IMR-90 (cell line): ENCODE measurements around the gene MAPRE2. TPM values are rescaled to one million over a fixed set of nuclear protein-coding genes. Genes with fewer than 3 reads are reported as not detected.

Experiments used
- ATAC-seq: fragments of 200-7000 bp; cut with Tn5 transposase; 2 replicates; pipeline ENCODE4 v1.9.1; 2020; ENCODE audit warnings: low read depth, mild to moderate bottlenecking, moderate library complexity
- BruUV-seq: library from RNA; stranded (reverse); fragments of 400-500 nt; replicated peaks from 2 replicates; lab custom pipeline; 2021; lab: Mats Ljungman, UMichigan
- CTCF ChIA-PET: fragments of 300-600 bp; formaldehyde crosslinking; extraction: SDS; loops from one replicate; lab custom pipeline; 2021; ENCODE audit warnings: antibody characterized with exemption; lab: Yijun Ruan, JAX
- POLR2A ChIA-PET: fragments of 300-600 bp; sonication (Branson Sonifier 250); formaldehyde crosslinking; loops from one replicate; lab custom pipeline; 2022; ENCODE audit warnings: antibody characterized with exemption; ENCODE audit not compliant: unreplicated experiment; lab: Charles Lee
- DNase-seq: peaks from one replicate; pipeline ENCODE4 v3.0.0; 2013
- H2AFZ ChIP-seq: replicated peaks from 2 replicates; pipeline ENCODE3; 2013; ENCODE audit warnings: low read length, mild to moderate bottlenecking; ENCODE audit not compliant: poor library complexity
- H2AK5ac ChIP-seq: 2 replicates; pipeline ENCODE4 v1.6.1; 2013; ENCODE audit warnings: low read depth, low read length, inconsistent platforms
- H2AK9ac ChIP-seq: replicated peaks from 2 replicates; pipeline ENCODE3; 2013; ENCODE audit warnings: mild to moderate bottlenecking, low read depth, low read length, moderate library complexity; ENCODE audit not compliant: poor library complexity
- H2BK120ac ChIP-seq: 2 replicates; pipeline ENCODE4 v1.6.1; 2013; ENCODE audit warnings: low read depth, low read length, inconsistent platforms
- H2BK15ac ChIP-seq: 3 replicates; pipeline ENCODE4 v1.6.1; 2013; ENCODE audit warnings: low read depth, low read length, inconsistent platforms
- H2BK20ac ChIP-seq: 2 replicates; pipeline ENCODE4 v1.6.1; 2013; ENCODE audit warnings: low read depth, mild to moderate bottlenecking, inconsistent platforms, low read length, moderate library complexity
- H2BK5ac ChIP-seq: 2 replicates; pipeline ENCODE4 v1.6.1; 2013; ENCODE audit warnings: mild to moderate bottlenecking, low read depth, low read length, inconsistent platforms; ENCODE audit not compliant: poor library complexity, severe bottlenecking
- H3K14ac ChIP-seq: replicated peaks from 2 replicates; pipeline ENCODE4 v1.6.1; 2013; ENCODE audit warnings: low read depth, low read length, inconsistent platforms
- H3K18ac ChIP-seq: 2 replicates; pipeline ENCODE4 v1.6.1; 2013; ENCODE audit warnings: low read depth, low read length, control low read depth
- H3K23ac ChIP-seq: 2 replicates; pipeline ENCODE4 v1.6.1; 2013; ENCODE audit warnings: low read depth, low read length, inconsistent platforms
- H3K27ac ChIP-seq: 2 replicates; pipeline ENCODE4 v1.5.1; 2013; ENCODE audit warnings: mild to moderate bottlenecking, control low read depth, low read length; ENCODE audit not compliant: insufficient read depth
- H3K27me3 ChIP-seq: 2 replicates; pipeline ENCODE4 v1.6.1; 2013; ENCODE audit warnings: low read length; ENCODE audit not compliant: control insufficient read depth, insufficient read depth
- H3K36me3 ChIP-seq: 2 replicates; pipeline ENCODE4 v1.6.1; 2013; ENCODE audit warnings: low read length, mixed read lengths; ENCODE audit not compliant: control insufficient read depth, insufficient read depth
- H3K4ac ChIP-seq: 2 replicates; pipeline ENCODE4 v1.6.1; 2013; ENCODE audit warnings: low read depth, low read length, inconsistent platforms
- H3K4me1 ChIP-seq: 2 replicates; pipeline ENCODE4 v1.6.1; 2013; ENCODE audit warnings: low read length, mixed read lengths; ENCODE audit not compliant: control insufficient read depth, insufficient read depth
- H3K4me2 ChIP-seq: 2 replicates; pipeline ENCODE4 v1.6.1; 2013; ENCODE audit warnings: low read depth, mild to moderate bottlenecking, control low read depth, low read length, moderate library complexity
- H3K4me3 ChIP-seq: 2 replicates; pipeline ENCODE4 v1.5.1; 2013; ENCODE audit warnings: low read depth, mild to moderate bottlenecking, control low read depth, low read length, moderate library complexity; ENCODE audit not compliant: insufficient read depth
- H3K56ac ChIP-seq: 2 replicates; pipeline ENCODE4 v1.6.1; 2013; ENCODE audit warnings: low read length, inconsistent platforms; ENCODE audit not compliant: insufficient read depth; ENCODE audit errors: extremely low read depth
- H3K79me1 ChIP-seq, 2 experiments: 2 replicates each; pipeline ENCODE4 v1.6.1; 2013; ENCODE audit warnings: low read length in 2 of 2, inconsistent platforms in 1 of 2, low read depth in 1 of 2
- H3K9ac ChIP-seq: 2 replicates; pipeline ENCODE4 v1.6.1; 2013; ENCODE audit warnings: low read depth, low read length, control low read depth
- H3K9me1 ChIP-seq: 2 replicates; pipeline ENCODE4 v1.6.1; 2013; ENCODE audit warnings: low read length, inconsistent platforms; ENCODE audit not compliant: insufficient read depth
- H3K9me3 ChIP-seq: 2 replicates; pipeline ENCODE4 v1.6.1; 2013; ENCODE audit warnings: low read length; ENCODE audit not compliant: control insufficient read depth, insufficient read depth
- H4K20me1 ChIP-seq: 2 replicates; pipeline ENCODE4 v1.6.1; 2013; ENCODE audit warnings: low read length, inconsistent platforms; ENCODE audit not compliant: insufficient read depth
- H4K5ac ChIP-seq: 2 replicates; pipeline ENCODE4 v1.6.1; 2013; ENCODE audit warnings: mild to moderate bottlenecking, low read depth, low read length, control low read depth
- H4K8ac ChIP-seq, 2 experiments: 2 replicates each; pipeline ENCODE4 v1.6.1; 2013; ENCODE audit warnings: low read depth in 2 of 2, low read length in 2 of 2, control low read depth in 1 of 2, inconsistent platforms in 1 of 2
- H4K91ac ChIP-seq: 2 replicates; pipeline ENCODE4 v1.6.1; 2013; ENCODE audit warnings: low read depth, low read length, inconsistent platforms; ENCODE audit not compliant: insufficient read depth
- BHLHE40 ChIP-seq: fragments of 150-350 bp; IDR thresholded peaks from 2 replicates; pipeline ENCODE4 v1.6.1; 2016; ENCODE audit warnings: mild to moderate bottlenecking, low read depth, low read length
- CEBPB ChIP-seq: IDR thresholded peaks from 2 replicates; pipeline ENCODE4 v1.6.1; 2012; ENCODE audit warnings: low read depth, low read length, improper control_type of control experiment
- CHD1 ChIP-seq: IDR thresholded peaks from 2 replicates; pipeline ENCODE4 v1.6.1; 2012; ENCODE audit warnings: low read depth, low read length, improper control_type of control experiment
- FOS ChIP-seq: fragments of 150-350 bp; IDR thresholded peaks from 2 replicates; pipeline ENCODE4 v1.6.1; 2016; ENCODE audit warnings: low read depth, low read length
- MAFK ChIP-seq: IDR thresholded peaks from 2 replicates; pipeline ENCODE4 v1.6.1; 2012; ENCODE audit warnings: low read depth, low read length, improper control_type of control experiment
- MAZ ChIP-seq: IDR thresholded peaks from 2 replicates; pipeline ENCODE4 v1.6.1; 2012; ENCODE audit warnings: low read depth, mild to moderate bottlenecking, low read length, improper control_type of control experiment, moderate library complexity, borderline replicate concordance
- MXI1 ChIP-seq: IDR thresholded peaks from 2 replicates; pipeline ENCODE4 v1.6.1; 2012; ENCODE audit warnings: low read depth, mild to moderate bottlenecking, low read length, moderate library complexity, borderline replicate concordance
- NFE2L2 ChIP-seq: fragments of 150-350 bp; IDR thresholded peaks from 2 replicates; pipeline ENCODE4 v1.6.1; 2016; ENCODE audit warnings: low read depth, mild to moderate bottlenecking, low read length
- POLR2A ChIP-seq: IDR thresholded peaks from 2 replicates; pipeline ENCODE4 v1.6.1; 2012; ENCODE audit warnings: mild to moderate bottlenecking, low read depth, low read length
- RAD21 ChIP-seq: IDR thresholded peaks from 2 replicates; pipeline ENCODE4 v1.6.1; 2012; ENCODE audit warnings: low read length, improper control_type of control experiment
- RCOR1 ChIP-seq: IDR thresholded peaks from 2 replicates; pipeline ENCODE4 v1.6.1; 2012; ENCODE audit warnings: mild to moderate bottlenecking, low read length, improper control_type of control experiment; ENCODE audit not compliant: insufficient replicate concordance
- RFX5 ChIP-seq: IDR thresholded peaks from 2 replicates; pipeline ENCODE4 v1.8.0; 2012; ENCODE audit warnings: low read depth, mild to moderate bottlenecking, low read length, moderate library complexity
- SMC3 ChIP-seq: fragments of 150-350 bp; IDR thresholded peaks from 2 replicates; pipeline ENCODE4 v1.6.1; 2016; ENCODE audit warnings: low read depth, mild to moderate bottlenecking, antibody characterized with exemption, low read length, moderate library complexity
- WGBS, 2 experiments: methylation state at CpG; one replicate each; pipeline versions ENCODE4 v1.1.5 to v1.1.7; 2013; ENCODE audit warnings: missing lambda C conversion rate in 2 of 2; ENCODE audit not compliant: insufficient read length in 1 of 2; ENCODE audit errors: extremely low coverage in 2 of 2; 5-methylcytosine and 5-hydroxymethylcytosine counted together
- dilution Hi-C: fragments of 300-500 bp; cut with HindIII; formaldehyde crosslinking; loops from one replicate; pipeline ENCODE4 v1.14.3; 2018; ENCODE audit warnings: low sequenced_read_pairs; ENCODE audit not compliant: unreplicated experiment
- in situ Hi-C: fragments of 300-500 bp; cut with MboI; formaldehyde crosslinking; loops from 3 replicates; pipeline ENCODE4 v1.14.3; 2019; ENCODE audit warnings: low sequenced_read_pairs, inconsistent platforms, mixed read lengths
- intact Hi-C: fragments of 100-400 bp; cut with micrococcal nuclease; formaldehyde crosslinking; loops from 2 replicates; pipeline ENCODE4 v1.10.0; 2022
- polyA plus RNA-seq, 3 experiments: library from polyadenylated mRNA; depleted of rRNA; stranded (reverse); fragments of >200 nt; gene quantifications; 2 replicates each; pipeline ENCODE4 v1.2.3, GENCODE V29; 2012; ENCODE audit warnings: low replicate concordance in 1 of 3
- total RNA-seq: library from RNA; depleted of rRNA; stranded (reverse); fragments of >200 nt; gene quantifications from 2 replicates; pipeline ENCODE4 v1.2.3, GENCODE V29; 2012
- TF ChIP-seq, protein P1 (sequence below): fragments of 150-350 bp; IDR thresholded peaks from 2 replicates; pipeline ENCODE4 v1.6.1; 2017; ENCODE audit warnings: mild to moderate bottlenecking, antibody characterized with exemption, low read length, low read depth
- TF ChIP-seq, protein P2 (sequence below): fragments of 150-350 bp; IDR thresholded peaks from 2 replicates; pipeline ENCODE4 v1.6.1; 2016; ENCODE audit warnings: low read depth, mild to moderate bottlenecking, low read length, moderate library complexity, borderline replicate concordance
- TF ChIP-seq, protein P3 (sequence below): conservative IDR thresholded peaks from 2 replicates; pipeline ENCODE4 v1.5.1; 2012; ENCODE audit warnings: mild to moderate bottlenecking, low read depth, low read length, improper control_type of control experiment

The MAPRE2 gene
- total and polyA plus RNA-seq, 2 of the 4 experiments (the other 2 are of a cell fraction): 19.6 to 23.8 TPM

DNA sequence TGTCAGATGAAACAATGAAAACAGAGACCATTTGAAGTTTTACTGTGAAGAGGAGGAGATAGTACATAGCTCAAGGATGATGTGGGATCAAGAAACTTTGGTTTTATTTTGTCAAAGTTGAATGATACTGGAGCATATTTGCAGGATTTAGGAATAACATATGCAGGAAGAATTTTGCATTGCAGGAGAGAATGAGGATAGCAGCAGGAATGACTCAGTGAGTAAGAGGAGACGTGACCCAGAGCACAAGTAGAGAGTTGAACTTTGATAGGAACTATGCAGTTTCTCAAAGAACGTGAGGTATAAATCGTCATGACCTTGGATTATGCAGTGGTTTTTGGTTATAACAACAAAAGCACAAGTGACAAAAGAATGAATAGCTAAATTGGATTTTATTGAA, 47.7 kb downstream of the MAPRE2 start:
- H3K9me1 ChIP-seq: no peaks in the 10 kb centered on the region
- no peak overlapping the region for H4K91ac ChIP-seq
- no peak overlapping the region for H2AK5ac ChIP-seq
- TF ChIP-seq NFE2L2 (no peak), SMC3 (no peak), MXI1 (no peak), MAFK (no peak), CHD1 (no peak), MAZ (no peak), RAD21 (no peak), FOS (no peak), CEBPB (no peak), RCOR1 (no peak), POLR2A (no peak), RFX5 (no peak), BHLHE40 (no peak)
- TF ChIP-seq, protein P1, sequence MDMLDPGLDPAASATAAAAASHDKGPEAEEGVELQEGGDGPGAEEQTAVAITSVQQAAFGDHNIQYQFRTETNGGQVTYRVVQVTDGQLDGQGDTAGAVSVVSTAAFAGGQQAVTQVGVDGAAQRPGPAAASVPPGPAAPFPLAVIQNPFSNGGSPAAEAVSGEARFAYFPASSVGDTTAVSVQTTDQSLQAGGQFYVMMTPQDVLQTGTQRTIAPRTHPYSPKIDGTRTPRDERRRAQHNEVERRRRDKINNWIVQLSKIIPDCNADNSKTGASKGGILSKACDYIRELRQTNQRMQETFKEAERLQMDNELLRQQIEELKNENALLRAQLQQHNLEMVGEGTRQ: no peak
- TF ChIP-seq, protein P2, sequence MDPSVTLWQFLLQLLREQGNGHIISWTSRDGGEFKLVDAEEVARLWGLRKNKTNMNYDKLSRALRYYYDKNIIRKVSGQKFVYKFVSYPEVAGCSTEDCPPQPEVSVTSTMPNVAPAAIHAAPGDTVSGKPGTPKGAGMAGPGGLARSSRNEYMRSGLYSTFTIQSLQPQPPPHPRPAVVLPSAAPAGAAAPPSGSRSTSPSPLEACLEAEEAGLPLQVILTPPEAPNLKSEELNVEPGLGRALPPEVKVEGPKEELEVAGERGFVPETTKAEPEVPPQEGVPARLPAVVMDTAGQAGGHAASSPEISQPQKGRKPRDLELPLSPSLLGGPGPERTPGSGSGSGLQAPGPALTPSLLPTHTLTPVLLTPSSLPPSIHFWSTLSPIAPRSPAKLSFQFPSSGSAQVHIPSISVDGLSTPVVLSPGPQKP: no peak
- TF ChIP-seq, protein P3, sequence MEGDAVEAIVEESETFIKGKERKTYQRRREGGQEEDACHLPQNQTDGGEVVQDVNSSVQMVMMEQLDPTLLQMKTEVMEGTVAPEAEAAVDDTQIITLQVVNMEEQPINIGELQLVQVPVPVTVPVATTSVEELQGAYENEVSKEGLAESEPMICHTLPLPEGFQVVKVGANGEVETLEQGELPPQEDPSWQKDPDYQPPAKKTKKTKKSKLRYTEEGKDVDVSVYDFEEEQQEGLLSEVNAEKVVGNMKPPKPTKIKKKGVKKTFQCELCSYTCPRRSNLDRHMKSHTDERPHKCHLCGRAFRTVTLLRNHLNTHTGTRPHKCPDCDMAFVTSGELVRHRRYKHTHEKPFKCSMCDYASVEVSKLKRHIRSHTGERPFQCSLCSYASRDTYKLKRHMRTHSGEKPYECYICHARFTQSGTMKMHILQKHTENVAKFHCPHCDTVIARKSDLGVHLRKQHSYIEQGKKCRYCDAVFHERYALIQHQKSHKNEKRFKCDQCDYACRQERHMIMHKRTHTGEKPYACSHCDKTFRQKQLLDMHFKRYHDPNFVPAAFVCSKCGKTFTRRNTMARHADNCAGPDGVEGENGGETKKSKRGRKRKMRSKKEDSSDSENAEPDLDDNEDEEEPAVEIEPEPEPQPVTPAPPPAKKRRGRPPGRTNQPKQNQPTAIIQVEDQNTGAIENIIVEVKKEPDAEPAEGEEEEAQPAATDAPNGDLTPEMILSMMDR: no peak
- ChIA-PET CTCF (no interaction called here), POLR2A (no interaction called here)
- no peak overlapping the region for H3K56ac ChIP-seq
- no peaks in the 10 kb centered on the region for H4K20me1 ChIP-seq
- no peaks in the 10 kb centered on the region for H3K36me3 ChIP-seq
- H4K5ac ChIP-seq: no peak overlapping the region
- H3K27me3 ChIP-seq: no peaks in the 10 kb centered on the region
- H2BK120ac ChIP-seq: no peak overlapping the region
- H3K27ac ChIP-seq: no peak overlapping the region
- no peak overlapping the region for H3K14ac ChIP-seq
- no peak overlapping the region for H2BK15ac ChIP-seq
- no TSS peak for BruUV-seq
- no peak overlapping the region for H2BK20ac ChIP-seq
- H2BK5ac ChIP-seq: peak overlapping the region; percentile 49
- no peaks in the 10 kb centered on the region; a peak in 1 of 4 replicates for H3K79me1 ChIP-seq
- 0 out of 2 replicates have a peak, but pooled peaks cover 2% of the 10 kb centered on the region for H3K4me1 ChIP-seq
- in situ Hi-C loops: no loop called here
- intact Hi-C loops: loop anchor here (2.0 kb wide), 1 partner anchor 30 kb away; no protein-coding TSS in a partner anchor
- H3K9me3 ChIP-seq: no peaks in the 10 kb centered on the region
- H3K4me2 ChIP-seq: no peak overlapping the region; the same call in 1 of the 2 replicates
- no peak overlapping the region for H3K4me3 ChIP-seq
- no peak overlapping the region for H3K4ac ChIP-seq
- ATAC-seq: peak; percentile 71
- no peak overlapping the region for H4K8ac ChIP-seq
- no peak overlapping the region for H3K18ac ChIP-seq
- WGBS, 2 experiments: no CpG with 5 or more reads among the region's 3 CpGs
- no peak overlapping the region for H3K23ac ChIP-seq
- H2AFZ ChIP-seq: no peak overlapping the region
- dilution Hi-C loops: no loop called here
- H3K9ac ChIP-seq: no peak overlapping the region
- DNase-seq: peak; percentile 41
- H2AK9ac ChIP-seq: no peak overlapping the region
